Prostate gland (tissue), 2 donors: Measurements from ENCODE around the gene GPR139. TPM values are rescaled to one million over a fixed set of nuclear protein-coding genes. Genes with fewer than 3 reads are reported as not detected.

Experiments
- DNase-seq: peaks from one replicate; pipeline ENCODE4 v3.0.0-alpha.2; 2019; ENCODE audit warnings: low spot score
- H3K27ac ChIP-seq, 2 donors: fragments of 200-600 bp; sonication (generic); 2 replicates each; pipeline ENCODE4 v1.5.1; 2017 to 2019
- H3K27me3 ChIP-seq: fragments of 200-600 bp; sonication (generic); replicated peaks from 2 replicates; pipeline ENCODE4 v1.5.1; 2019; ENCODE audit not compliant: insufficient read depth
- H3K36me3 ChIP-seq, 2 donors: fragments of 200-600 bp; sonication (generic); 1 replicate in 1 of 2; 2 replicates in 1 of 2; pipeline versions ENCODE4 v1.5.1 to v1.8.1; 2017 to 2019
- H3K4me1 ChIP-seq: fragments of 200-600 bp; sonication (generic); replicated peaks from 2 replicates; pipeline ENCODE4 v1.5.1; 2019
- H3K4me3 ChIP-seq, 2 donors: fragments of 200-600 bp; sonication (generic); 2 replicates each; pipeline ENCODE4 v1.5.1; 2017 to 2019
- H3K9me3 ChIP-seq: fragments of 200-600 bp; sonication (generic); 2 replicates; pipeline ENCODE4 v1.5.1; 2017
- CTCF ChIP-seq, 4 experiments: fragments of 200-600 bp in 2 of 4; fragments of 450-650 bp in 2 of 4; sonication (generic) in 2 of 4; IDR thresholded peaks; 1 replicate in 3 of 4; 2 replicates in 1 of 4; pipeline ENCODE4 v1.5.1; 2016 to 2019; ENCODE audit warnings: antibody characterized with exemption in 4 of 4, mild to moderate bottlenecking in 2 of 4, moderate library complexity in 2 of 4
- POLR2A ChIP-seq: fragments of 450-650 bp; IDR thresholded peaks from one replicate; pipeline ENCODE4 v1.6.1; 2016; ENCODE audit warnings: antibody characterized with exemption, mild to moderate bottlenecking
- POLR2AphosphoS5 ChIP-seq: sonication (generic); formaldehyde crosslinking; IDR thresholded peaks from one replicate; pipeline ENCODE4 v1.6.1; 2017; ENCODE audit warnings: antibody characterized with exemption
- WGBS: methylation state at CpG from one replicate; pipeline ENCODE4 v1.1.5; 2018; 5-methylcytosine and 5-hydroxymethylcytosine counted together
- intact Hi-C: fragments of 100-400 bp; cut with DNase I; formaldehyde crosslinking; loops from one replicate; pipeline ENCODE4 v1.14.2; 2022
- total RNA-seq, 2 donors: library from RNA; depleted of rRNA; stranded (reverse); fragments of >200 nt; gene quantifications; one replicate each; pipeline ENCODE4 v1.1.0, GENCODE V29; 2016

Gene GPR139
- total RNA-seq, 2 donors from 2014 or later: not detected

GRCh38 chr16:20064520-20064919 lies 9.2 kb downstream of the GPR139 start:
- DNase-seq: no peak
- H3K27ac ChIP-seq: no peak overlapping the region
- TF ChIP-seq CTCF (IDR thresholded peaks at IDR 0.05) (no peak), POLR2AphosphoS5 (no peak), POLR2A (no peak)
- H3K9me3 ChIP-seq: no peaks in the 10 kb centered on the region
- H3K4me3 ChIP-seq: no peak overlapping the region
- H3K4me1 ChIP-seq: no peaks in the 10 kb centered on the region
- 94% methylated on average over 4 of the region's 4 CpGs for WGBS
- no peaks in the 10 kb centered on the region for H3K27me3 ChIP-seq
- intact Hi-C loops: no loop called here
- H3K36me3 ChIP-seq: no peaks in the 10 kb centered on the region

- DNase-seq: no peak
- WGBS: 87% methylated on average over 3 of the region's 3 CpGs
- H3K9me3 ChIP-seq: no peaks in the 10 kb centered on the region
- H3K27ac ChIP-seq: no peak overlapping the region
- H3K4me3 ChIP-seq: no peak overlapping the region
- H3K4me1 ChIP-seq: no peaks in the 10 kb centered on the region
- intact Hi-C loops: no loop called here
- H3K27me3 ChIP-seq: no peaks in the 10 kb centered on the region
- no peaks in the 10 kb centered on the region for H3K36me3 ChIP-seq
- TF ChIP-seq CTCF (IDR thresholded peaks at IDR 0.05) (no peak), POLR2A (no peak), POLR2AphosphoS5 (no peak)
Measured at GRCh38 chr16:20061132-20061531, 12.6 kb downstream of the GPR139 start.

- DNase-seq: no peak
- H3K4me1 ChIP-seq: no peaks in the 10 kb centered on the region
- intact Hi-C loops: no loop called here
- H3K27me3 ChIP-seq: no peaks in the 10 kb centered on the region
- TF ChIP-seq CTCF (IDR thresholded peaks at IDR 0.05) (no peak), POLR2AphosphoS5 (no peak), POLR2A (no peak)
- H3K36me3 ChIP-seq: no peaks in the 10 kb centered on the region
- WGBS: 85% methylated on average over 3 of the region's 3 CpGs
- no peaks in the 10 kb centered on the region for H3K9me3 ChIP-seq
- H3K4me3 ChIP-seq: no peak overlapping the region
- H3K27ac ChIP-seq: no peak overlapping the region
Measured at GRCh38 chr16:20056436-20056835, 17.3 kb downstream of the GPR139 start.

GRCh38 chr16:20053336-20053735 lies 20.4 kb downstream of the GPR139 start:
- no peaks in the 10 kb centered on the region for H3K36me3 ChIP-seq
- TF ChIP-seq POLR2A (no peak), CTCF (IDR thresholded peaks at IDR 0.05) (no peak), POLR2AphosphoS5 (no peak)
- no peak for DNase-seq
- intact Hi-C loops: no loop called here
- H3K4me3 ChIP-seq: no peak overlapping the region
- H3K27ac ChIP-seq: no peak overlapping the region
- 32% methylated on average over 5 of the region's 5 CpGs for WGBS
- no peaks in the 10 kb centered on the region for H3K9me3 ChIP-seq
- H3K27me3 ChIP-seq: no peaks in the 10 kb centered on the region
- no peaks in the 10 kb centered on the region for H3K4me1 ChIP-seq

GRCh38 chr16:20051611-20052010 lies 22.1 kb downstream of the GPR139 start:
- no peak for TF ChIP-seq POLR2AphosphoS5
- no peak for TF ChIP-seq CTCF (IDR thresholded peaks at IDR 0.05)
- no peak for TF ChIP-seq POLR2A
- intact Hi-C loops: no loop called here

More at GRCh38 chr16:20051611-20052010, 22.1 kb downstream of the GPR139 start:
- H3K36me3 ChIP-seq: no peaks in the 10 kb centered on the region
- no peak for DNase-seq
- H3K27ac ChIP-seq: no peak overlapping the region
- no peaks in the 10 kb centered on the region for H3K9me3 ChIP-seq
- H3K27me3 ChIP-seq: no peaks in the 10 kb centered on the region
- H3K4me1 ChIP-seq: no peaks in the 10 kb centered on the region
- H3K4me3 ChIP-seq: no peak overlapping the region
- WGBS: 89% methylated on average over 9 of the region's 9 CpGs
